HepG2 (cell line): ENCODE measurements around the gene NT5C3B. TPM values are rescaled to one million over a fixed set of nuclear protein-coding genes. Genes with fewer than 3 reads are reported as not detected.
A peak's percentile ranks its signal among the peaks of the same experiment; 100 is the strongest.

ENCODE experiments used
- GMEB1 ChIP-seq: sonication (generic); formaldehyde crosslinking; IDR thresholded peaks from 2 replicates; pipeline ENCODE4 v1.5.1; 2020; ENCODE audit warnings: missing genetic modification reagents, mild to moderate bottlenecking, borderline replicate concordance
- GZF1 ChIP-seq: sonication (generic); formaldehyde crosslinking; IDR thresholded peaks from 2 replicates; pipeline ENCODE4 v1.5.1; 2020; ENCODE audit warnings: mild to moderate bottlenecking, missing genetic modification reagents
- HHEX ChIP-seq: IDR thresholded peaks from 2 replicates; pipeline ENCODE4 v1.6.1; 2016; ENCODE audit warnings: control low read depth
- HIC2 ChIP-seq: sonication (generic); formaldehyde crosslinking; IDR thresholded peaks from 2 replicates; pipeline ENCODE4 v1.9.0; 2022; ENCODE audit warnings: low read depth, missing genetic modification reagents
- HNRNPK ChIP-seq: fragments of 200-400 bp; formaldehyde crosslinking; IDR thresholded peaks from 2 replicates; pipeline ENCODE4 v1.6.1; 2018; ENCODE audit warnings: low read length, low read depth, moderate library complexity, mild to moderate bottlenecking; ENCODE audit not compliant: poor library complexity, severe bottlenecking
- HOXA5 ChIP-seq: sonication (generic); formaldehyde crosslinking; IDR thresholded peaks from 2 replicates; pipeline ENCODE4 v1.4.0; 2020; ENCODE audit warnings: missing genetic modification reagents
- MXD1 ChIP-seq: sonication (generic); formaldehyde crosslinking; IDR thresholded peaks from 2 replicates; pipeline ENCODE4 v1.4.0; 2020; ENCODE audit warnings: mild to moderate bottlenecking, missing genetic modification reagents
- MYPOP ChIP-seq: sonication (generic); formaldehyde crosslinking; IDR thresholded peaks from 2 replicates; pipeline ENCODE4 v1.8.1; 2023; ENCODE audit warnings: mild to moderate bottlenecking, moderate library complexity, missing genetic modification reagents
- NFATC3 ChIP-seq: sonication (generic); formaldehyde crosslinking; IDR thresholded peaks from 2 replicates; pipeline ENCODE4 v1.5.1; 2020; ENCODE audit warnings: mild to moderate bottlenecking, missing genetic modification reagents
- NONO ChIP-seq, 2 experiments: fragments of 450-650 bp in 1 of 2; sonication (generic) in 1 of 2; formaldehyde crosslinking in 1 of 2; IDR thresholded peaks in 1 of 2; conservative IDR thresholded peaks in 1 of 2; 2 replicates each; pipeline versions ENCODE4 v1.6.1 to v1.8.0; 2017 to 2022; ENCODE audit warnings: mild to moderate bottlenecking in 1 of 2, missing genetic modification reagents in 1 of 2, moderate library complexity in 1 of 2
- PHF21A ChIP-seq: sonication (generic); formaldehyde crosslinking; IDR thresholded peaks from 2 replicates; pipeline ENCODE4 v1.5.0; 2020; ENCODE audit warnings: mild to moderate bottlenecking, missing genetic modification reagents
- PITX1 ChIP-seq: sonication (generic); formaldehyde crosslinking; IDR thresholded peaks from 2 replicates; pipeline ENCODE4 v1.5.1; 2020; ENCODE audit warnings: mild to moderate bottlenecking, missing genetic modification reagents
- RARA ChIP-seq: IDR thresholded peaks from 2 replicates; pipeline ENCODE4 v1.6.1; 2016; ENCODE audit warnings: missing genetic modification reagents, missing compliant biosample characterization
- SIN3A ChIP-seq: IDR thresholded peaks from 2 replicates; pipeline ENCODE4 v1.6.1; 2011; ENCODE audit warnings: low read depth, mild to moderate bottlenecking, control low read depth, low read length, borderline replicate concordance
- TBX2 ChIP-seq: sonication (generic); formaldehyde crosslinking; IDR thresholded peaks from 2 replicates; pipeline ENCODE4 v1.5.0; 2020; ENCODE audit warnings: missing genetic modification reagents, mild to moderate bottlenecking, borderline replicate concordance
- ZKSCAN8 ChIP-seq: IDR thresholded peaks from 2 replicates; pipeline ENCODE4 v1.6.1; 2016; ENCODE audit warnings: borderline replicate concordance, missing genetic modification reagents, missing compliant biosample characterization
- ZNF280D ChIP-seq: sonication (generic); formaldehyde crosslinking; IDR thresholded peaks from 2 replicates; pipeline ENCODE4 v1.5.1; 2020; ENCODE audit warnings: mild to moderate bottlenecking, missing genetic modification reagents
- ZNF292 ChIP-seq: sonication (generic); formaldehyde crosslinking; IDR thresholded peaks from 2 replicates; pipeline ENCODE4 v1.8.1; 2022; ENCODE audit warnings: mild to moderate bottlenecking, low read depth, missing genetic modification reagents, borderline replicate concordance
- ZNF740 ChIP-seq: sonication (generic); formaldehyde crosslinking; IDR thresholded peaks from 2 replicates; pipeline ENCODE4 v1.4.0; 2020; ENCODE audit warnings: missing genetic modification reagents
- ZNF891 ChIP-seq: sonication (generic); formaldehyde crosslinking; IDR thresholded peaks from 2 replicates; pipeline ENCODE4 v1.5.0; 2020; ENCODE audit warnings: mild to moderate bottlenecking, missing genetic modification reagents
- ZSCAN31 ChIP-seq: sonication (generic); formaldehyde crosslinking; IDR thresholded peaks from 2 replicates; pipeline ENCODE4 v1.5.0; 2020; ENCODE audit warnings: low read depth, mild to moderate bottlenecking, missing genetic modification reagents
- polyA plus RNA-seq, 8 experiments: library from polyadenylated mRNA; depleted of rRNA in 3 of 8; stranded (reverse) in 7 of 8; unstranded in 1 of 8; fragments of >200 nt; fragmentation: Illumina TruSeq in 4 of 8; extraction: Trizol in 4 of 8; gene quantifications; 2 replicates each; pipeline versions ENCODE4 v1.2.1 to v1.2.3, GENCODE V29; 2011 to 2016; ENCODE audit warnings: low read depth in 4 of 8, missing spikeins in 1 of 8, mixed read lengths in 1 of 8; ENCODE audit not compliant: insufficient read depth in 1 of 8
- total RNA-seq, 5 experiments: library from RNA; depleted of rRNA; stranded (reverse); fragments of >200 nt; fragmentation: Illumina TruSeq; extraction: Trizol; gene quantifications; 2 replicates each; pipeline ENCODE4 v1.2.3, GENCODE V29; 2016; ENCODE audit warnings: low read depth in 1 of 5

NT5C3B gene
- total and polyA plus RNA-seq, 2 of the 13 experiments (the other 11 are each of a cell fraction or from before 2014, with no cell fraction given): 104 to 126 TPM

- TF ChIP-seq ZNF740 (CRISPR knock-in tag) (peak; percentile 31; the same call in 1 of the 2 replicates), NFATC3 (CRISPR knock-in tag) (peak; percentile 77; the same call in 1 of the 2 replicates), ZNF280D (CRISPR knock-in tag) (peak; percentile 51; the same call in 1 of the 2 replicates), HNRNPK (peak; percentile 38), GMEB1 (0 out of 2 replicates have a peak, but pooled peaks have one; percentile 21), ZNF891 (CRISPR knock-in tag) (peak; percentile 44; the same call in 1 of the 2 replicates), MXD1 (0 out of 2 replicates have a peak, but pooled peaks have one; percentile 15), PITX1 (peak; percentile 32; the same call in 1 of the 2 replicates), SIN3A (peak; percentile 28; the same call in 1 of the 2 replicates), TBX2 (peak; percentile 14; the same call in 1 of the 2 replicates), HIC2 (CRISPR knock-in tag) (no peak), HOXA5 (CRISPR knock-in tag) (peak; percentile 5; the same call in 1 of the 2 replicates), GZF1 (CRISPR knock-in tag) (no peak), NONO (IDR thresholded peaks at IDR 0.05) (no peak), NONO (CRISPR knock-in tag; conservative IDR thresholded peaks at IDR 0.05) (peak; percentile 77; the same call in 1 of the 2 replicates), ZSCAN31 (no peak; the same call in 1 of the 2 replicates), RARA (CRISPR knock-in tag) (no peak), HHEX (CRISPR knock-in tag) (no peak), MYPOP (0 out of 2 replicates have a peak, but pooled peaks have one; percentile 52), ZNF292 (CRISPR knock-in tag) (0 out of 2 replicates have a peak, but pooled peaks have one; percentile 21), PHF21A (CRISPR knock-in tag) (0 out of 2 replicates have a peak, but pooled peaks have one; percentile 43), ZKSCAN8 (CRISPR knock-in tag) (no peak)
Observed at GRCh38 chr17:41785859-41786226, 50.2 kb downstream of the NT5C3B start (continued).
